Measurements from ENCODE around the gene CMTM2. TPM values are rescaled to one million over a fixed set of nuclear protein-coding genes. Genes with fewer than 3 reads are reported as not detected.
"Not testable (repeated sequence)": the region's sequence is repeated elsewhere in the genome, so short reads cannot be mapped to it uniquely, and the experiment has no call there.

The CMTM2 gene
- total and polyA plus RNA-seq, 2 donors: 0.94 to 1.3 TPM

DNA sequence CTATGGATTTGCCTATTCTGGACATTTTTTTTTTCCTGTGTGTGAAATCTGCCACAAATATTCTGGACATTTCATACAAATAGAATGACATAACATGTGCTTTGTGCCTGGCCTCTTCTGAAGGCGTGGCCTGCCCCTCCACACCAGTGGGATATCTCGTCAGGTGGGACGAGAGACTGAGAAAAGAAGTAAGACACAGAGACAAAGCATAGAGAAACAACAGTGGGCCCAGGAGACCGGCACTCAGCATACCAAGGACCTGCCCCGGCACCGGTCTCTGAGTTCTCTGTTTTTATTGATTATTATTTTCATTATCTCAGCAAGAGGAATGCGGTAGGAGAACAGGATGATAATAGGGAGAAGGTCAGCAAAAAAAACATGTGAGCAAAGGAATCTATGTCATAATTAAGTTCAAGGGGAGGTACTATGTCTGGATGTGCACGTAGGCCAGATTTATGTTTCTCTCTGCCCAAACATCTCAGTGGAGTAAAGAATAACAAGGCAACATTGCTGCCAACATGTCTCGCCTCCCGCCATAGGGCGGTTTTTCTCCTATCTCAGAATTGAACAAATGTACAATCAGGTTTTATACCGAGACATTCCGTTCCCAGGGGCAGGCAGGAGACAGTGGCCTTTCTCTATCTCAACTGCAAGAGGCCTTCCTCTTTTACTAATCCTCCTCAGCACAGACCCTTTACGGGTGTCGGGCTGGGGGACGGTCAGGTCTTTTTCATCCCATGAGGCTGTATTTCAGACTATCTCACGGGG lies 48.5 kb downstream of the CMTM2 start:
- not testable (repeated sequence) for H3K9me3 ChIP-seq (ENCODE audit: control insufficient read depth in 2 of 2, insufficient read depth in 1 of 2, low read length in 1 of 2); H3K36me3 ChIP-seq (ENCODE audit: control insufficient read depth in 2 of 2, insufficient read depth in 2 of 2, low read length in 1 of 2); H3K4me1 ChIP-seq (ENCODE audit: control insufficient read depth in 2 of 2, insufficient read depth in 2 of 2, low read length in 2 of 2); DNase-seq (ENCODE audit: low read depth in 6 of 9, low spot score in 9 of 9); H3K27ac ChIP-seq (ENCODE audit: low read depth in 1 of 2, low read length in 1 of 2); H3K4me3 ChIP-seq (ENCODE audit: low read length in 2 of 2); H3K27me3 ChIP-seq (ENCODE audit: control insufficient read depth in 2 of 2, insufficient read depth in 1 of 2, low read length in 1 of 2)
- WGBS: 96% methylated on average over 17 of the region's 17 CpGs

DNA sequence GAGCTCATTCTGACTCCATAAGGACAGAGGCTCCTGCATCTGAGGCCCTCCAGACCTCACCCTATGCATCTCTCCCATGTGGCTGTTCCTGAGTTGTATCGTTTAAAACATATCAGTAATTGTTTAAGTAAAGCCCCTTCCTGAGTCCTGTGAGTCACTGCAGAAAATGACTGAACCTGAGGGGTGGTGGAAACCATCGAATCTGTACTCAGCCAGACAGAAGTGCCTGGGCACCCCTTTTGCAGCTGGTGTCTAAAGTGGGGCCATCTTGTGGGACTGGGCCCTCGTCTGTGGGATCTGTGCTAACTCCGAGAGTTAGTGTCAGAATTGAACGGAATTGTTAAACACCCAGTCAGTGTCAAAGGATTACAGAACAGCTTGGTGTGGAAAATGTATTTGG lies 50.6 kb downstream of the CMTM2 start:
- Histone ChIP-seq H3K27me3 (ENCODE audit: control insufficient read depth in 2 of 2, insufficient read depth in 1 of 2, low read length in 1 of 2) (no peaks in the 10 kb centered on the region), H3K4me1 (ENCODE audit: control insufficient read depth in 2 of 2, insufficient read depth in 2 of 2, low read length in 2 of 2) (no peaks in the 10 kb centered on the region), H3K4me3 (ENCODE audit: low read length in 2 of 2) (no peak overlapping the region), H3K9me3 (ENCODE audit: control insufficient read depth in 2 of 2, insufficient read depth in 1 of 2, low read length in 1 of 2) (no peaks in the 10 kb centered on the region), H3K36me3 (ENCODE audit: control insufficient read depth in 2 of 2, insufficient read depth in 2 of 2, low read length in 1 of 2) (no peaks in the 10 kb centered on the region), H3K27ac (ENCODE audit: low read depth in 1 of 2, low read length in 1 of 2) (no peak overlapping the region)
- no peak for DNase-seq (ENCODE audit: low read depth in 6 of 9, low spot score in 9 of 9)
- 98% methylated on average over 5 of the region's 5 CpGs for WGBS

DNA sequence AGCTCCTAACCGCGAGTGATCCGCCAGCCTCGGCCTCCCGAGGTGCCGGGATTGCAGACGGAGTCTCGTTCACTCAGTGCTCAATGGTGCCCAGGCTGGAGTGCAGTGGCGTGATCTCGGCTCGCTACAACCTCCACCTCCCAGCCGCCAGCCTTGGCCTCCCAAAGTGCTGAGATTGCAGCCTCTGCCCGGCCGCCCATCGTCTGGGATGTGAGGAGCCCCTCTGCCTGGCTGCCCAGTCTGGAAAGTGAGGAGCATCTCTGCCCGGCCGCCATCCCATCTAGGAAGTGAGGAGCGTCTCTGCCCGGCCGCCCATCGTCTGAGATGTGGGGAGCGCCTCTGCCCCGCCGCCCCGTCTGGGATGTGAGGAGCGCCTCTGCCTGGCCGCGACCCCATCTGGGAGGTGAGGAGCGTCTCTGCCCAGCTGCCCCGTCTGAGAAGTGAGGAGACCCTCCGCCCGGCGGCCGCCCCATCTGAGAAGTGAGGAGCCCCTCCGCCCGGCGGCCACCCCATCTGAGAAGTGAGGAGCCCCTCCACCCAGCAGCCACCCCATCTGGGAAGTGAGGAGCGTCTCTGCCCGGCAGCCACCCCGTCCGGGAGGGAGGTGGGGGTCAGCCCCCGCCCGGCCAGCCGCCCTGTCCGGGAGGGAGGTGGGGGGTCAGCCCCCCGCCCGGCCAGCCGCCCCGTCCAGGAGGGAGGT lies 51.4 kb downstream of the CMTM2 start:
- not testable (repeated sequence) for H3K27me3 ChIP-seq (ENCODE audit: control insufficient read depth in 2 of 2, insufficient read depth in 1 of 2, low read length in 1 of 2); H3K9me3 ChIP-seq (ENCODE audit: control insufficient read depth in 2 of 2, insufficient read depth in 1 of 2, low read length in 1 of 2); H3K4me1 ChIP-seq (ENCODE audit: control insufficient read depth in 2 of 2, insufficient read depth in 2 of 2, low read length in 2 of 2); H3K27ac ChIP-seq (ENCODE audit: low read depth in 1 of 2, low read length in 1 of 2); H3K36me3 ChIP-seq (ENCODE audit: control insufficient read depth in 2 of 2, insufficient read depth in 2 of 2, low read length in 1 of 2); H3K4me3 ChIP-seq (ENCODE audit: low read length in 2 of 2); DNase-seq (ENCODE audit: low read depth in 6 of 9, low spot score in 9 of 9)
- 96% methylated on average over 31 of the region's 49 CpGs for WGBS

DNA sequence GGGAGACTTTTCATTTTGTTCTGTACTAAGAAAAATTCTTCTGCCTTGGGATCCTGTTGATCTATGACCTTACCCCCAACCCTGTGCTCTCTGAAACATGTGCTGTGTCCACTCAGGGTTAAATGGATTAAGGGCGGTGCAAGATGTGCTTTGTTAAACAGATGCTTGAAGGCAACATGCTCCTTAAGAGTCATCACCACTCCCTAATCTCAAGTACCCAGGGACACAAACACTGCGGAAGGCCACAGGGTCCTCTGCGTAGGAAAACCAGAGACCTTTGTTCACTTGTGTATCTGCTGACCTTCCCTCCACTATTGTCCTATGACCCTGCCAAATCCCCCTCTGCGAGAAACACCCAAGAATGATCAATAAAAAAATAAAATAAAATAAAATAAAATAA lies 52.3 kb downstream of the CMTM2 start:
- not testable (repeated sequence) for H3K4me1 ChIP-seq (ENCODE audit: control insufficient read depth in 2 of 2, insufficient read depth in 2 of 2, low read length in 2 of 2); DNase-seq (ENCODE audit: low read depth in 6 of 9, low spot score in 9 of 9); H3K4me3 ChIP-seq (ENCODE audit: low read length in 2 of 2); H3K27me3 ChIP-seq (ENCODE audit: control insufficient read depth in 2 of 2, insufficient read depth in 1 of 2, low read length in 1 of 2); H3K36me3 ChIP-seq (ENCODE audit: control insufficient read depth in 2 of 2, insufficient read depth in 2 of 2, low read length in 1 of 2); H3K9me3 ChIP-seq (ENCODE audit: control insufficient read depth in 2 of 2, insufficient read depth in 1 of 2, low read length in 1 of 2); H3K27ac ChIP-seq (ENCODE audit: low read depth in 1 of 2, low read length in 1 of 2)
- WGBS: 97% methylated on average over 3 of the region's 4 CpGs

DNA sequence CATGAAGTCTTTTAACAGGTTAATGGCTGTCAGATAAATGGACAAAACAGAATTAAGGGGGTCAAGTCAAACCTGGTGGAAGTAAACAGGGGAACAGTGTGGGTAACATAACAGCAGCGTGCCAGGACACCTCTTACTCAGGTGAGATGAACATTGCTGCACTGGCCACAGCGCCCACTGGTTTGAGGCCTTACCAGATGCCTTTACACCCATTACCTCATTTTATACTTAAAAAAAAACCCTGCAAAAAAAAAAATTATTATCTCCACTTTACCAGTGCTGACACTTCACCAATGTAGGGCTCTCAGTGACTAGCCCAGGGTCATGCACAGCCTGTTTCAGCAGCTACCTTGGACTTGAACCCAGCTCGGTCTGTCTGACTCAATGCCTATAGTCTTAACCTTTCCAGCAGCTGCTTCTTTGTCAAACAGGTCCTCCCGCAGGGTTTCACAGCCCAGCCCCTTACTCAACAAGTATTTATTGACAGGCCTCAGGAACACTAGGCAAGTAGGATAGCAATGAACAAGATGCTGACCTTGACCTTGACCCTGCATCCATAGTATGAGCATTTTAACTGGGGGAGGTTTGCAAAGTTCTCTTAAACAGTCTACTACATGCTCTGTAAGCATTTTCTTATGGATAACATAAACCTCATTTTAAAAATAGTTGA lies 55.4 kb downstream of the CMTM2 start:
- H3K27ac ChIP-seq (ENCODE audit: low read depth in 1 of 2, low read length in 1 of 2): no peak overlapping the region
- no peaks in the 10 kb centered on the region for H3K9me3 ChIP-seq (ENCODE audit: control insufficient read depth in 2 of 2, insufficient read depth in 1 of 2, low read length in 1 of 2)
- no peaks in the 10 kb centered on the region for H3K4me1 ChIP-seq (ENCODE audit: control insufficient read depth in 2 of 2, insufficient read depth in 2 of 2, low read length in 2 of 2)
- no peaks in the 10 kb centered on the region for H3K36me3 ChIP-seq (ENCODE audit: control insufficient read depth in 2 of 2, insufficient read depth in 2 of 2, low read length in 1 of 2)
- WGBS: over 99% methylated on average over 4 of the region's 4 CpGs
- no peak for DNase-seq (ENCODE audit: low read depth in 6 of 9, low spot score in 9 of 9)
- no peak overlapping the region for H3K4me3 ChIP-seq (ENCODE audit: low read length in 2 of 2)
- no peaks in the 10 kb centered on the region for H3K27me3 ChIP-seq (ENCODE audit: control insufficient read depth in 2 of 2, insufficient read depth in 1 of 2, low read length in 1 of 2)

DNA sequence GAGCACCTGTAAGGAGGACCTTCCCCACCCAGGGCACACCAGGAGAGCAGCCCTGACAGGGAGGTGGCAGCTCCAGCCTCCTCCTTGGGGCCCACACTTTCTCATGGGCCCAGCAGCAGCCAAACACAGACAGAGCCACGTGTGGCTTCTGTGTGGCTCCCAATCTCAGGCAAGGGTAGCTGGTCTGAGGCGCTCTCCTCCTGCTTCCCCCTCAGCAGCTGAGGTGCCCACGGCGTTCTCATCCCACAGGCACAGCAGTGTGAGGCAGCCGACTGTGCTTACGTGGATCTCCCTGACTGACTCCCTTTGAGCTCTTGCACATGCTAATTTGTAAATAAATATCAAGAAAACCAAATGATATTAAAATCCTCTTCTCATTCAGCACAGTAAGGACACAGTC lies 56.1 kb downstream of the CMTM2 start:
- Histone ChIP-seq H3K4me1 (ENCODE audit: control insufficient read depth in 2 of 2, insufficient read depth in 2 of 2, low read length in 2 of 2) (no peaks in the 10 kb centered on the region), H3K4me3 (ENCODE audit: low read length in 2 of 2) (no peak overlapping the region), H3K36me3 (ENCODE audit: control insufficient read depth in 2 of 2, insufficient read depth in 2 of 2, low read length in 1 of 2) (no peaks in the 10 kb centered on the region), H3K9me3 (ENCODE audit: control insufficient read depth in 2 of 2, insufficient read depth in 1 of 2, low read length in 1 of 2) (no peaks in the 10 kb centered on the region), H3K27me3 (ENCODE audit: control insufficient read depth in 2 of 2, insufficient read depth in 1 of 2, low read length in 1 of 2) (no peaks in the 10 kb centered on the region), H3K27ac (ENCODE audit: low read depth in 1 of 2, low read length in 1 of 2) (no peak overlapping the region)
- 93% methylated on average over 6 of the region's 6 CpGs for WGBS
- no peak for DNase-seq (ENCODE audit: low read depth in 6 of 9, low spot score in 9 of 9)

DNA sequence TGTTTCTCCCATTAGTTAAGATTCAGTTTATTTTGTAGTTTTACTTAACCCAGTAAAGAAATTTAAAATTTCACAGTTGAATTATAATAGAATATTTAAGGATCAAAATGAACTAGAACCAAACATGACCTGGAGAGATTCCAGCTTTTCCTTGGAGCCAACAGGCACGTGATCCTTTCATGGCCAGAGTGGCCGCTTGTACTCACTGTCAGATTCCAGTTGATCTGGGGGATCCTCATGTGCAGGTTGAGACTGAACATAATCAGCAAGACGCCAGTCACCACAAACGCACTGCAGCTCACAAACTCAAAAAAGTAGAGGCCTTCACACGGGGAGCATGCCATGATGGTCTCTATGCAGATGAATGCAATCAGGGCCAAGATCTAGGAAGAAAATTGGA lies 56.9 kb downstream of the CMTM2 start:
- Histone ChIP-seq H3K9me3 (ENCODE audit: control insufficient read depth in 2 of 2, insufficient read depth in 1 of 2, low read length in 1 of 2) (no peaks in the 10 kb centered on the region), H3K36me3 (ENCODE audit: control insufficient read depth in 2 of 2, insufficient read depth in 2 of 2, low read length in 1 of 2) (no peaks in the 10 kb centered on the region), H3K4me1 (ENCODE audit: control insufficient read depth in 2 of 2, insufficient read depth in 2 of 2, low read length in 2 of 2) (no peaks in the 10 kb centered on the region), H3K27me3 (ENCODE audit: control insufficient read depth in 2 of 2, insufficient read depth in 1 of 2, low read length in 1 of 2) (no peaks in the 10 kb centered on the region), H3K4me3 (ENCODE audit: low read length in 2 of 2) (no peak overlapping the region), H3K27ac (ENCODE audit: low read depth in 1 of 2, low read length in 1 of 2) (no peak overlapping the region)
- DNase-seq (ENCODE audit: low read depth in 6 of 9, low spot score in 9 of 9): no peak
- 95% methylated on average over 5 of the region's 5 CpGs for WGBS

DNA sequence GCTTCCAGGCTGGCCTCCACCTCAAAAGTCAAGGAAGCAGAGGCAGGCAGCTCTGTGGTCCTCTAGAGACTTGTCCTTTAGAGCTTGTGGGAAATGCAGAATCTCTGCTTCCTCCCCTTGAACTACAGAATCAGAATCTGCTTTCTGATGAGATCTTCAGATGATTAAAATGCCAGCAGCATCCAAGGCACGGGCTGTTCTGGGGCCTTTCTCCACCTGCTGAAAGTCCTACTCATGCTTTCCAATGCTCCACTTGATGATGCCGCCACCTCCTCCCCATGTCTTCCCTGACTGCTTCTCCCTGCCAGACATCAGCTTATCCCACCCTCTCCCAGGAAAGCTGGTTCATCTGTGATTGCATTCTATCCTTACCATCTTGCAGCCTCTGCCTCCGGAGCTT lies 58.5 kb downstream of the CMTM2 start:
- Histone ChIP-seq H3K27me3 (ENCODE audit: control insufficient read depth in 2 of 2, insufficient read depth in 1 of 2, low read length in 1 of 2) (no peaks in the 10 kb centered on the region), H3K27ac (ENCODE audit: low read depth in 1 of 2, low read length in 1 of 2) (no peak overlapping the region), H3K36me3 (ENCODE audit: control insufficient read depth in 2 of 2, insufficient read depth in 2 of 2, low read length in 1 of 2) (no peaks in the 10 kb centered on the region), H3K4me3 (ENCODE audit: low read length in 2 of 2) (no peak overlapping the region), H3K4me1 (ENCODE audit: control insufficient read depth in 2 of 2, insufficient read depth in 2 of 2, low read length in 2 of 2) (no peaks in the 10 kb centered on the region), H3K9me3 (ENCODE audit: control insufficient read depth in 2 of 2, insufficient read depth in 1 of 2, low read length in 1 of 2) (no peaks in the 10 kb centered on the region)
- DNase-seq (ENCODE audit: low read depth in 6 of 9, low spot score in 9 of 9): no peak
- 94% methylated on average over 3 of the region's 3 CpGs for WGBS
